ENCODE results near the gene CD177.
A peak's percentile ranks its signal among the peaks of the same experiment; 100 is the strongest.

The CD177 gene

DNA sequence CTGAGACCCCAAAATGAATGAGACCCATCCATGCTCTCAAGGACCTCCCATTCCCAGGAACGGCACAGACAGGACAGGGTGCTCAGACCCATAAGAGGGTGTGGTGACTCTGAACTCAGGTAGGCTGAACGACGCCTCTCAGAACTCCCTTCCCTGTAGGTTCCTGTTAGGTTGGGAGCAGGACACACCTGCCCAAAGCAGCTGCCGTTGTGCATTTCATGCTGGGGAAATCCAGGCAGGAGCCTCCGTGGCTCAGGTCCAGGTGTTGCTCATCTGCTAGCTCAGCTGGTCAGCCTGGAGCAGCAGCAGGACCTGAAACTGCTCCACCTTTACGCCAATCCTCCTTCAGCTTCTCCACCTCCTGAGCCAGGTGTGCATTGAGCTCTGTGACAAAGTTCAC, 42.1 kb downstream of the CD177 start:
- no peak for DNase-seq (ENCODE audit: extremely low spot score)
- TF ChIP-seq, protein P1, sequence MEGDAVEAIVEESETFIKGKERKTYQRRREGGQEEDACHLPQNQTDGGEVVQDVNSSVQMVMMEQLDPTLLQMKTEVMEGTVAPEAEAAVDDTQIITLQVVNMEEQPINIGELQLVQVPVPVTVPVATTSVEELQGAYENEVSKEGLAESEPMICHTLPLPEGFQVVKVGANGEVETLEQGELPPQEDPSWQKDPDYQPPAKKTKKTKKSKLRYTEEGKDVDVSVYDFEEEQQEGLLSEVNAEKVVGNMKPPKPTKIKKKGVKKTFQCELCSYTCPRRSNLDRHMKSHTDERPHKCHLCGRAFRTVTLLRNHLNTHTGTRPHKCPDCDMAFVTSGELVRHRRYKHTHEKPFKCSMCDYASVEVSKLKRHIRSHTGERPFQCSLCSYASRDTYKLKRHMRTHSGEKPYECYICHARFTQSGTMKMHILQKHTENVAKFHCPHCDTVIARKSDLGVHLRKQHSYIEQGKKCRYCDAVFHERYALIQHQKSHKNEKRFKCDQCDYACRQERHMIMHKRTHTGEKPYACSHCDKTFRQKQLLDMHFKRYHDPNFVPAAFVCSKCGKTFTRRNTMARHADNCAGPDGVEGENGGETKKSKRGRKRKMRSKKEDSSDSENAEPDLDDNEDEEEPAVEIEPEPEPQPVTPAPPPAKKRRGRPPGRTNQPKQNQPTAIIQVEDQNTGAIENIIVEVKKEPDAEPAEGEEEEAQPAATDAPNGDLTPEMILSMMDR (IDR thresholded peaks at IDR 0.05; ENCODE audit: control extremely low read depth, extremely low read depth, low read depth, missing control alignments) = no peak
- CTCF ChIA-PET = interaction anchor here (1.2 kb wide), 1 partner anchor 37 kb away, joined by 5 read pairs; no protein-coding TSS in a partner anchor
- POLR2A ChIA-PET = no interaction called here

DNA sequence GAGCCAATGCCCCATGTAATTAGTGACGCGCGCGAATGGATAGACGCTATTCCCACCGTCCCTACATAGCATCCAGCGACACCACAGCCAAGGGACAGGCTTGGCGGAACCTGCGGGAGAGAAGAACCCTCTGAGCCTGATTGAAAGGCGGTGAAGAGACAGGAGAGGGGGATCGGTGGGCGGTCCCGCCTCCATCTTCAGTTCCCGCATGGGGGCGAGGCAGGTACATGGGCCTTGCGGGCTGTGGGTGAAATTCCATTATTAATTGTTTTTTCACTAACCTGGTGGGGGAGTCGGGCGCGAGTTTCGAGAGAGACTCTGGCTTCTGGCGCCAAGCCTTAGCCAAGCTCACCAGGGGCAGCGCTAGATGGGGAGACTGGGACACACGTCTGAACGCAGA, 52.8 kb downstream of the CD177 start:
- TF ChIP-seq, protein P1 (IDR thresholded peaks at IDR 0.05; ENCODE audit: control extremely low read depth, extremely low read depth, low read depth, missing control alignments) = no peak
- ChIA-PET POLR2A (no interaction called here), CTCF (interaction anchor here (1.4 to 1.6 kb wide), 2 partner anchors 14 to 26 kb away, joined by 4 read pairs; no protein-coding TSS in a partner anchor)
- DNase-seq (ENCODE audit: extremely low spot score) = no peak

DNA sequence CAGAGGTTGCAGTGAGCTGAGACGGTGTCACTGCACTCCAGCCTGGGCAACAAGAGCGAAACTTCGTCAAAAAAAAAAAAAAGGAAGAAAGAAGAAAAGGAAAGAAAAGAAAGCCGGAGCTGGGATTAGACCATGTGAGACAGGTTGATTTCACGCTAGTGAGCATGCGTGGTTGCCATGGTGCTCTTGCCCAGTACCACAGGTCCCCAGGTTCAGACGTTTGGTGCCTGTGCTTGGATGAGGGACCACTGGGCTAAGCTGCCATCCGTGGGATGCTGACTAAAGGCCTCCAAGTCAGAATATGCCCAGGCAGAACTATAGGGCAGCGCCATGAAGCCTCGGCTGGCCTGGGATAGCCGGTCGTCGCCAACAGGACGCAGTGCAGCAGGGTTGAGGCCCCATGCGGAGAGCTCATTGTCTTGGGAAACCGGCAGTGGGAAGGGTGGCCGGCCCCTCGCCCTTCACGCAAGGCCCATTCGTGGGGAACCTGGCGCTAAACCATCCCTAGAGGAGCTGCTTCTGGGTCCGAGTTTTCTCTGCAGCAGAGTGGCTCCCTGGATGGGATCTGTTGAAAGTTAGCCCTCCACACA, 54.0 kb downstream of the CD177 start:
- TF ChIP-seq, protein P1 (IDR thresholded peaks at IDR 0.05; ENCODE audit: control extremely low read depth, extremely low read depth, low read depth, missing control alignments) = no peak
- ChIA-PET CTCF (interaction anchor here (1.4 to 1.6 kb wide), 2 partner anchors 13 to 25 kb away, joined by 4 read pairs; no protein-coding TSS in a partner anchor), POLR2A (no interaction called here)
- peak; percentile 13 for DNase-seq (ENCODE audit: extremely low spot score)

DNA sequence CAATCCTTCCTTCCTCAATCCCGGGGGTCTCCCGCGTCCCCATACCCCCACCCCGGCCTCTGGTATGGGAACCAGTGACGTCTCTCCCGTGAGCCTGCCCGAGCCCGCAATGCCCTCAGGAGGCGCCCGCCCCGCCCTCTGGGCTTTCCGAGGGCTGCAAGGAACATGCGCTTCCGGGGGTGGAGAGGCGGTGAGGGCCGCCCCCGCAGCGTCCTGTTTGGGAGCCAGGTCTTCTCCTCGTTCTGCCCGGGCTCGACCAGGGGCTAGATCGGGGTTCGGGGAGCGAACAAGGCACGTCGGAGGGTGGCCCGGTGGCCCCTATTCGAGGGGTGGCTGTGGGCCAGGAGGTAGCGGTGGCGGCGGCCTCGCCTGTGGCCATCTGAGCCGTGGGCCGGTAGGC, 54.6 kb downstream of the CD177 start:
- POLR2A ChIA-PET = no interaction called here
- TF ChIP-seq, protein P1 (IDR thresholded peaks at IDR 0.05; ENCODE audit: control extremely low read depth, extremely low read depth, low read depth, missing control alignments) = no peak
- DNase-seq (ENCODE audit: extremely low spot score) = peak; percentile 13
- CTCF ChIA-PET = interaction anchor here (1.6 kb wide), 1 partner anchor 12 kb away, joined by 4 read pairs; no protein-coding TSS in a partner anchor

DNA sequence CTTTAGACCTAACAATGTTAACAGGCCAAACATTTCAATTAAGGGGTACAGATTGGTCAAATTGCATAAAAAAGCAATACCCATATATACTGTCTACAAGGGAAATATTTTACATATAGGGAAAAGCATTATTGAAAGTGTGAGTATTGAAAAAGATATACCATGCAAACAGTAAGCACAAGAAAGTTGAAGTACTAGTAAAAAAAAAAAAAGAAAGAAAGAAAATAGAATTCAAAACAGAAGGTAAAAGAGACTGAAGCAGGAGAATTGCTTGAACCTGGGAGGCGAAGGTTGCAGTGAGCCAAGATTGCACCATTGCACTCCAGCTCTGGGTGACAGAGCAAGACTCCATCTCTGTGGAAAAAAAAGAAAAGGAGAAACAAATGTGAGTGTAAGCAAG, 55.9 kb downstream of the CD177 start:
- TF ChIP-seq, protein P1 (IDR thresholded peaks at IDR 0.05; ENCODE audit: control extremely low read depth, extremely low read depth, low read depth, missing control alignments) = no peak
- CTCF ChIA-PET = interaction anchor here (1.2 to 1.4 kb wide), 2 partner anchors 9 to 23 kb away, joined by 3 to 4 read pairs; no protein-coding TSS in a partner anchor
- POLR2A ChIA-PET = no interaction called here
- DNase-seq (ENCODE audit: extremely low spot score) = no peak

DNA sequence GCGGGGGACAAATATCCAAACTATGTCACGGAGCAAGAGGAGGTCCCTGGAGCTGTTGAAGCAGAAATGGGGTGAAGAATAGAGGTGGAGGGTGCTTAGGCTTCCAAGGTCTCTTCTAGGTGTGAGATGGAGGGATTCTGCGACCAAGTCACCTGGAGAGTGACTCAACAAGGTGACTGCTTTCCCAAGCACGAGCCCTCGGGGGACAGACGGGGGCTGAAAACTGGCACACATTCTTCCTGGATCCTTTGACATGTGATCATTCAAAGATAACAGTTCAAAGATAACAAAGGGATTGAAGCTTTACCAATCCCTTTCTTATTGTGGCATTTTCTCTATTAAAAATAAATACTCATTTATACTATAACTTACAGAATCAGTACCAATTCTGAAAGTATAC, 59.0 kb downstream of the CD177 start:
- TF ChIP-seq, protein P1 (IDR thresholded peaks at IDR 0.05; ENCODE audit: control extremely low read depth, extremely low read depth, low read depth, missing control alignments) = no peak
- ChIA-PET CTCF (interaction anchor here (1.1 kb wide), 1 partner anchor 35 kb away, joined by 3 read pairs; no protein-coding TSS in a partner anchor), POLR2A (no interaction called here)
- DNase-seq (ENCODE audit: extremely low spot score) = no peak
